Prostate gland (tissue), 2 donors: ENCODE measurements around the gene ATXN3L.

Experiments
- CTCF ChIP-seq, 4 experiments: fragments of 200-600 bp in 2 of 4; fragments of 450-650 bp in 2 of 4; sonication (generic) in 2 of 4; IDR thresholded peaks; 1 replicate in 3 of 4; 2 replicates in 1 of 4; pipeline ENCODE4 v1.5.1; 2016 to 2019; ENCODE audit warnings: antibody characterized with exemption in 4 of 4, mild to moderate bottlenecking in 2 of 4, moderate library complexity in 2 of 4
- POLR2A ChIP-seq: fragments of 450-650 bp; IDR thresholded peaks from one replicate; pipeline ENCODE4 v1.6.1; 2016; ENCODE audit warnings: antibody characterized with exemption, mild to moderate bottlenecking
- POLR2AphosphoS5 ChIP-seq: sonication (generic); formaldehyde crosslinking; IDR thresholded peaks from one replicate; pipeline ENCODE4 v1.6.1; 2017; ENCODE audit warnings: antibody characterized with exemption

DNA sequence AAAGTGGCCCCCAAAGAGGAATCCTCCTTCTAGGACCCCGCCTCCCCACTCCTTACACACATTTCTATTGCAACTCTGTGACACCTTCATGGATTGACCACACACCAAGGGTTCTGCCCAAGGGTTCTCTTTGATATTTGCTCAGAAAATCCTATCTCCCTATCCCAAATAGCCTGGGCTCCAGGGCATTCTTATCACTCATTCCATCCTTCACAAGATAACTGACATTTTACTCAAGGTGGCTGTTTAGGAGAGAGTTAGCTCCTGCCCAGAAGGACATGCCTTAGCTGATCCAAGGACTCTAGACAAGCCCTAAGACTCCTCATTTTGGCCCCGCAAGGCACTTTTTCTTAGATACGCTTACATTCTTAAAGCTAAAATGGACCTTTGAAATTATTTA, 47.4 kb downstream of the ATXN3L start:
- TF ChIP-seq POLR2A, result no peak
- no peak for TF ChIP-seq CTCF (IDR thresholded peaks at IDR 0.05)
- TF ChIP-seq POLR2AphosphoS5, result no peak
